Mesenchymal stem cell (in vitro differentiated cells and primary cell): ENCODE data around the gene DNHD1. TPM values are rescaled to one million over a fixed set of nuclear protein-coding genes. Genes with fewer than 3 reads are reported as not detected.

Source experiments
- DNase-seq: peaks from one replicate; pipeline ENCODE4 v3.0.0-alpha.2; 2013
- H2AFZ ChIP-seq: one replicate; pipeline ENCODE4 v1.6.1; 2013; ENCODE audit warnings: low read depth, mild to moderate bottlenecking, control low read depth, inconsistent platforms, low read length, moderate library complexity
- H2AK5ac ChIP-seq: 2 replicates; pipeline ENCODE4 v1.6.1; 2013; ENCODE audit warnings: low read length, moderate library complexity, mild to moderate bottlenecking, inconsistent platforms; ENCODE audit not compliant: severe bottlenecking
- H2BK120ac ChIP-seq: one replicate; pipeline ENCODE4 v1.6.1; 2013; ENCODE audit warnings: low read depth, mild to moderate bottlenecking, inconsistent platforms, low read length, moderate library complexity
- H2BK12ac ChIP-seq, 2 experiments: one replicate each; pipeline ENCODE4 v1.6.1; 2013; ENCODE audit warnings: inconsistent platforms in 2 of 2, low read length in 2 of 2, mild to moderate bottlenecking in 2 of 2, moderate library complexity in 2 of 2, control low read depth in 1 of 2
- H2BK15ac ChIP-seq: one replicate; pipeline ENCODE4 v1.6.1; 2013; ENCODE audit warnings: mild to moderate bottlenecking, low read depth, inconsistent platforms; ENCODE audit not compliant: poor library complexity, severe bottlenecking
- H2BK5ac ChIP-seq: 2 replicates; pipeline ENCODE4 v1.6.1; 2013; ENCODE audit warnings: low read depth, mild to moderate bottlenecking, low read length, control low read depth, inconsistent platforms; ENCODE audit not compliant: poor library complexity, severe bottlenecking
- H3K14ac ChIP-seq, 2 experiments: one replicate each; pipeline ENCODE4 v1.6.1; 2013; ENCODE audit warnings: inconsistent platforms in 2 of 2, low read length in 2 of 2, control low read depth in 1 of 2, mild to moderate bottlenecking in 1 of 2, moderate library complexity in 1 of 2
- H3K18ac ChIP-seq, 2 experiments: one replicate each; pipeline ENCODE4 v1.6.1; 2013; ENCODE audit warnings: inconsistent platforms in 2 of 2, low read length in 2 of 2, control low read depth in 1 of 2, low read depth in 1 of 2, mild to moderate bottlenecking in 1 of 2
- H3K23ac ChIP-seq, 2 experiments: one replicate each; pipeline ENCODE4 v1.6.1; 2013; ENCODE audit warnings: inconsistent platforms in 2 of 2, low read length in 2 of 2, mild to moderate bottlenecking in 2 of 2, moderate library complexity in 2 of 2, control low read depth in 1 of 2
- H3K27ac ChIP-seq: 2 replicates; pipeline ENCODE4 v1.5.1; 2013; ENCODE audit warnings: mild to moderate bottlenecking, moderate library complexity, low read length, control low read depth, inconsistent platforms; ENCODE audit not compliant: poor library complexity, severe bottlenecking
- H3K27me3 ChIP-seq, 2 experiments: 2 replicates each; pipeline versions ENCODE4 v1.6.1 to v1.7.0; 2013; ENCODE audit warnings: low read length in 2 of 2, mild to moderate bottlenecking in 2 of 2, moderate library complexity in 2 of 2, control low read depth in 1 of 2, inconsistent platforms in 1 of 2; ENCODE audit not compliant: control insufficient read depth in 1 of 2, insufficient read depth in 1 of 2
- H3K36me3 ChIP-seq, 2 experiments: 2 replicates each; pipeline versions ENCODE4 v1.6.1 to v1.7.0; 2013; ENCODE audit warnings: low read length in 2 of 2, control low read depth in 1 of 2, inconsistent platforms in 1 of 2, low read depth in 1 of 2, mild to moderate bottlenecking in 1 of 2; ENCODE audit not compliant: insufficient read depth in 2 of 2, control insufficient read depth in 1 of 2
- H3K4ac ChIP-seq, 2 experiments: one replicate each; pipeline ENCODE4 v1.6.1; 2013; ENCODE audit warnings: inconsistent platforms in 2 of 2, low read length in 2 of 2, mild to moderate bottlenecking in 2 of 2, moderate library complexity in 2 of 2, control low read depth in 1 of 2, low read depth in 1 of 2
- H3K4me1 ChIP-seq: 2 replicates; pipeline ENCODE4 v1.6.1; 2013; ENCODE audit warnings: low read depth, low read length, control low read depth; ENCODE audit not compliant: control insufficient read depth, insufficient read depth
- H3K4me2 ChIP-seq: 2 replicates; pipeline ENCODE4 v1.6.1; 2013; ENCODE audit warnings: low read length, mild to moderate bottlenecking, inconsistent platforms; ENCODE audit not compliant: poor library complexity, severe bottlenecking
- H3K4me3 ChIP-seq, 2 experiments: 2 replicates each; pipeline versions ENCODE4 v1.5.1 to v1.7.0; 2013; ENCODE audit warnings: low read length in 2 of 2, mild to moderate bottlenecking in 2 of 2, control low read depth in 1 of 2, low read depth in 1 of 2; ENCODE audit not compliant: insufficient read depth in 1 of 2
- H3K79me1 ChIP-seq: replicated peaks from 2 replicates; pipeline ENCODE4 v1.6.1; 2013; ENCODE audit warnings: mild to moderate bottlenecking, control low read depth, low read length, inconsistent platforms; ENCODE audit not compliant: poor library complexity, severe bottlenecking
- H3K9ac ChIP-seq: 2 replicates; pipeline ENCODE4 v1.7.0; 2013; ENCODE audit warnings: mild to moderate bottlenecking, low read length, moderate library complexity
- H3K9me3 ChIP-seq: 2 replicates; pipeline ENCODE4 v1.7.0; 2013; ENCODE audit warnings: mild to moderate bottlenecking, low read length; ENCODE audit not compliant: control insufficient read depth
- H4K8ac ChIP-seq: one replicate; pipeline ENCODE4 v1.6.1; 2013; ENCODE audit warnings: inconsistent platforms, mild to moderate bottlenecking, low read length, moderate library complexity
- H4K91ac ChIP-seq: one replicate; pipeline ENCODE4 v1.6.1; 2013; ENCODE audit warnings: mild to moderate bottlenecking, low read length, inconsistent platforms
- WGBS: methylation state at CpG from one replicate; pipeline ENCODE4 v1.1.7; 2013; ENCODE audit warnings: mixed read lengths; 5-methylcytosine and 5-hydroxymethylcytosine counted together
- polyA plus RNA-seq, 2 experiments: library from polyadenylated mRNA; stranded (reverse); fragments of 200-250 nt; gene quantifications; one replicate each; pipeline ENCODE4 v1.2.3, GENCODE V29; 2013

Gene DNHD1
- 1.4 TPM for polyA plus RNA-seq (2013, experiment 1 of 2)
- polyA plus RNA-seq (2013, experiment 2 of 2): 1.4 TPM

GRCh38 chr11:6497069-6497839 is at the start of gene DNHD1:
Gene DNHD1, plus strand, starts transcription at chr11:6497280. Its CDS starts 936 bp downstream, at chr11:6498216.
- H3K4me3 ChIP-seq: no peak within 1 kb of the TSS
- H3K9ac ChIP-seq: no peak within 1 kb of the TSS
- no peak within 1 kb of the TSS for H3K23ac ChIP-seq
- WGBS: 72% methylated on average over 32 of the region's 33 CpGs
- no peak within 1 kb of the TSS for H3K4me2 ChIP-seq
- no peak for DNase-seq
- no peak within 1 kb of the TSS for H3K14ac ChIP-seq
- H2BK120ac ChIP-seq: no peak within 1 kb of the TSS
- peaks cover 2% of the 10 kb centered on the region for H3K79me1 ChIP-seq
- no peak within 1 kb of the TSS for H4K91ac ChIP-seq
- no peak within 1 kb of the TSS for H2AK5ac ChIP-seq
- no peaks in the 10 kb centered on the region for H3K4me1 ChIP-seq
- no peak within 1 kb of the TSS for H4K8ac ChIP-seq
- H3K36me3 ChIP-seq: peaks cover 16 to 32% of the 10 kb centered on the region in 2 experiments
- H2AFZ ChIP-seq: no peak within 1 kb of the TSS
- no peak within 1 kb of the TSS for H3K4ac ChIP-seq
- no peak within 1 kb of the TSS for H2BK15ac ChIP-seq
- H3K9me3 ChIP-seq: no peaks in the 10 kb centered on the region
- no peak within 1 kb of the TSS for H3K27ac ChIP-seq
- H2BK5ac ChIP-seq: no peak within 1 kb of the TSS
- no peak within 1 kb of the TSS for H2BK12ac ChIP-seq
- H3K27me3 ChIP-seq: no peaks in the 10 kb centered on the region
- no peak within 1 kb of the TSS for H3K18ac ChIP-seq

- H2BK12ac ChIP-seq: no peak overlapping the region
- H3K4ac ChIP-seq: no peak overlapping the region
- H3K14ac ChIP-seq: no peak overlapping the region
- H3K36me3 ChIP-seq: peaks cover 35 to 59% of the 10 kb centered on the region in 2 experiments
- no peaks in the 10 kb centered on the region for H3K79me1 ChIP-seq
- H4K91ac ChIP-seq: no peak overlapping the region
- H3K4me2 ChIP-seq: no peak overlapping the region
- no peak overlapping the region for H2BK120ac ChIP-seq
- no peak overlapping the region for H2BK15ac ChIP-seq
- H3K18ac ChIP-seq: no peak overlapping the region
- no peak overlapping the region for H3K4me3 ChIP-seq
- H3K9me3 ChIP-seq: no peaks in the 10 kb centered on the region
- no peak overlapping the region for H2AK5ac ChIP-seq
- 100% methylated on average over 2 of the region's 3 CpGs for WGBS
- no peak overlapping the region for H2AFZ ChIP-seq
- no peak for DNase-seq
- H3K4me1 ChIP-seq: no peaks in the 10 kb centered on the region
- H3K27me3 ChIP-seq: no peaks in the 10 kb centered on the region
- H4K8ac ChIP-seq: no peak overlapping the region
- no peak overlapping the region for H2BK5ac ChIP-seq
- H3K27ac ChIP-seq: no peak overlapping the region
- H3K23ac ChIP-seq: no peak overlapping the region
- no peak overlapping the region for H3K9ac ChIP-seq
These were observed 48.5 kb upstream of the DNHD1 start for GRCh38 chr11:6448574-6448973.

- Histone ChIP-seq H3K9ac (no peak overlapping the region), H3K23ac (no peak overlapping the region), H3K9me3 (no peaks in the 10 kb centered on the region), H3K4ac (no peak overlapping the region), H2AK5ac (no peak overlapping the region), H3K14ac (no peak overlapping the region), H3K4me1 (no peaks in the 10 kb centered on the region), H3K36me3 (peaks cover 64 to 87% of the 10 kb centered on the region in 2 experiments), H3K27me3 (no peaks in the 10 kb centered on the region), H4K8ac (no peak overlapping the region), H2BK5ac (no peak overlapping the region), H2BK15ac (no peak overlapping the region), H3K4me2 (no peak overlapping the region), H2BK12ac (no peak overlapping the region), H3K4me3 (no peak overlapping the region), H4K91ac (no peak overlapping the region), H2AFZ (no peak overlapping the region), H3K27ac (no peak overlapping the region), H2BK120ac (no peak overlapping the region), H3K79me1 (no peaks in the 10 kb centered on the region), H3K18ac (no peak overlapping the region)
- WGBS: 92% methylated on average over 3 of the region's 3 CpGs
- no peak for DNase-seq
These were observed 44.9 kb upstream of the DNHD1 start for GRCh38 chr11:6452219-6452618.

- Histone ChIP-seq H4K8ac (no peak overlapping the region), H3K14ac (no peak overlapping the region), H3K23ac (no peak overlapping the region), H2AK5ac (no peak overlapping the region), H2AFZ (no peak overlapping the region), H3K27ac (no peak overlapping the region), H2BK5ac (no peak overlapping the region), H2BK120ac (no peak overlapping the region), H3K18ac (no peak overlapping the region), H3K27me3 (no peaks in the 10 kb centered on the region), H3K9me3 (no peaks in the 10 kb centered on the region), H3K9ac (no peak overlapping the region), H3K36me3 (peaks cover 71 to 87% of the 10 kb centered on the region in 2 experiments), H4K91ac (no peak overlapping the region), H3K4me2 (no peak overlapping the region), H3K4me3 (no peak overlapping the region), H2BK12ac (no peak overlapping the region), H3K4me1 (no peaks in the 10 kb centered on the region), H3K79me1 (peaks cover 1% of the 10 kb centered on the region), H2BK15ac (no peak overlapping the region), H3K4ac (no peak overlapping the region)
- no peak for DNase-seq
- WGBS: 100% methylated on average over 2 of the region's 2 CpGs
These were observed 43.9 kb upstream of the DNHD1 start for GRCh38 chr11:6453152-6453551.
